Measurements from ENCODE around the gene EZR. TPM values are rescaled to one million over a fixed set of nuclear protein-coding genes. Genes with fewer than 3 reads are reported as not detected.
A peak's percentile ranks its signal among the peaks of the same experiment; 100 is the strongest.

The EZR gene
- total RNA-seq, 2 experiments from 2014 or later = 268 to 415 TPM

- Histone ChIP-seq H3K79me2 (ENCODE audit: insufficient read depth, low read depth, low read length) (no peaks in the 10 kb centered on the region), H3K4me3 (ENCODE audit: low read depth, low read length, poor library complexity, severe bottlenecking) (peak overlapping the region; percentile 45), H2AFZ (ENCODE audit: low read length) (peak overlapping the region; percentile 63; the same call in 1 of the 2 replicates), H3K36me3 (ENCODE audit: insufficient read depth, low read length) (no peaks in the 10 kb centered on the region), H3K9me2 (ENCODE audit: insufficient read depth, low read length) (no peaks in the 10 kb centered on the region; the same call in 1 of the 2 replicates), H3K9me3 (ENCODE audit: low read length) (peaks cover 6% of the 10 kb centered on the region; the same call in 1 of the 2 replicates), H3K27ac (ENCODE audit: low read depth, low read length, poor library complexity, severe bottlenecking) (peak overlapping the region; percentile 96), H4K20me1 (ENCODE audit: insufficient read depth, low read length) (no peaks in the 10 kb centered on the region), H3K4me1 (ENCODE audit: insufficient read depth, low read length, poor library complexity, severe bottlenecking) (peaks cover 80% of the 10 kb centered on the region), H3K4me2 (ENCODE audit: low read length) (peak overlapping the region; percentile 71)
- ChIA-PET POLR2A (interaction anchor here (0.6 to 7.5 kb wide), 18 partner anchors 11 to 166 kb away, joined by 3 to 76 read pairs (median 4); partner anchors contain the start of gene EZR), CTCF (ENCODE audit: unreplicated experiment) (interaction anchor here (1.1 kb wide), 1 partner anchor 56 kb away, joined by 3 read pairs; no protein-coding TSS in a partner anchor)
- no peak for TF ChIP-seq EZH2phosphoT487 (IDR thresholded peaks at IDR 0.05; ENCODE audit: borderline replicate concordance, low read depth, low read length)
- TF ChIP-seq CTCF (conservative IDR thresholded peaks at IDR 0.05; ENCODE audit: low read length) = no peak
- intact Hi-C loops (cut with micrococcal nuclease; ENCODE audit: unreplicated experiment) = loop anchor here (2.0 to 5.0 kb wide), 5 partner anchors 59 to 260 kb away; no protein-coding TSS in a partner anchor
- peak; percentile 80 for DNase-seq (ENCODE audit: low spot score)
- no TSS peak for BruUV-seq (replicated peaks)
Observed at GRCh38 chr6:158867381-158868121, 48.4 kb upstream of the EZR start.

- BruUV-seq (replicated peaks) = no TSS peak
- H3K4me1 ChIP-seq (ENCODE audit: insufficient read depth, low read length, poor library complexity, severe bottlenecking) = peaks cover 80% of the 10 kb centered on the region
- no peaks in the 10 kb centered on the region; the same call in 1 of the 2 replicates for H3K9me2 ChIP-seq (ENCODE audit: insufficient read depth, low read length)
- TF ChIP-seq CTCF (conservative IDR thresholded peaks at IDR 0.05; ENCODE audit: low read length) (no peak), EZH2phosphoT487 (IDR thresholded peaks at IDR 0.05; ENCODE audit: borderline replicate concordance, low read depth, low read length) (no peak)
- peak overlapping the region; percentile 31; the same call in 1 of the 2 replicates for H2AFZ ChIP-seq (ENCODE audit: low read length)
- CTCF ChIA-PET (ENCODE audit: unreplicated experiment) = interaction anchor here (1.3 to 1.5 kb wide), 2 partner anchors 39 to 58 kb away, joined by 4 to 7 read pairs; no protein-coding TSS in a partner anchor
- H4K20me1 ChIP-seq (ENCODE audit: insufficient read depth, low read length) = no peaks in the 10 kb centered on the region
- peak overlapping the region; percentile 96 for H3K27ac ChIP-seq (ENCODE audit: low read depth, low read length, poor library complexity, severe bottlenecking)
- POLR2A ChIA-PET = interaction anchor here (0.6 to 7.5 kb wide), 20 partner anchors 8 to 1826 kb away, joined by 3 to 76 read pairs (median 4); partner anchors contain the start of gene EZR
- peak; percentile 87 for DNase-seq (ENCODE audit: low spot score)
- no peaks in the 10 kb centered on the region for H3K36me3 ChIP-seq (ENCODE audit: insufficient read depth, low read length)
- peak overlapping the region; percentile 71 for H3K4me2 ChIP-seq (ENCODE audit: low read length)
- intact Hi-C loops (cut with micrococcal nuclease; ENCODE audit: unreplicated experiment) = loop anchor here (2.0 to 5.0 kb wide), 5 partner anchors 57 to 262 kb away; no protein-coding TSS in a partner anchor
- peak overlapping the region; percentile 26 for H3K4me3 ChIP-seq (ENCODE audit: low read depth, low read length, poor library complexity, severe bottlenecking)
- no peaks in the 10 kb centered on the region for H3K79me2 ChIP-seq (ENCODE audit: insufficient read depth, low read depth, low read length)
- peaks cover 6% of the 10 kb centered on the region; the same call in 1 of the 2 replicates for H3K9me3 ChIP-seq (ENCODE audit: low read length)
Observed at GRCh38 chr6:158865769-158866168, 46.6 kb upstream of the EZR start.

All from OCI-LY7 (cell line).